Stomach (tissue), 4 donors: ENCODE results near the gene DDIAS.

Experiments used
- EP300 ChIP-seq: sonication (generic); formaldehyde crosslinking; IDR thresholded peaks from one replicate; pipeline ENCODE4 v1.6.1; 2017; ENCODE audit warnings: antibody characterized with exemption
- TF ChIP-seq, protein P1 (sequence below), 7 experiments: fragments of 450-650 bp in 4 of 7; fragments of 200-600 bp in 3 of 7; sonication (generic) in 3 of 7; IDR thresholded peaks; one replicate each; pipeline ENCODE4 v1.5.1; 2016 to 2019; ENCODE audit warnings: antibody characterized with exemption in 7 of 7, control low read depth in 2 of 7, mild to moderate bottlenecking in 1 of 7

GRCh38 chr11:82945682-82946081, 44.1 kb downstream of the DDIAS start:
- no peak for TF ChIP-seq EP300
- TF ChIP-seq, protein P1, sequence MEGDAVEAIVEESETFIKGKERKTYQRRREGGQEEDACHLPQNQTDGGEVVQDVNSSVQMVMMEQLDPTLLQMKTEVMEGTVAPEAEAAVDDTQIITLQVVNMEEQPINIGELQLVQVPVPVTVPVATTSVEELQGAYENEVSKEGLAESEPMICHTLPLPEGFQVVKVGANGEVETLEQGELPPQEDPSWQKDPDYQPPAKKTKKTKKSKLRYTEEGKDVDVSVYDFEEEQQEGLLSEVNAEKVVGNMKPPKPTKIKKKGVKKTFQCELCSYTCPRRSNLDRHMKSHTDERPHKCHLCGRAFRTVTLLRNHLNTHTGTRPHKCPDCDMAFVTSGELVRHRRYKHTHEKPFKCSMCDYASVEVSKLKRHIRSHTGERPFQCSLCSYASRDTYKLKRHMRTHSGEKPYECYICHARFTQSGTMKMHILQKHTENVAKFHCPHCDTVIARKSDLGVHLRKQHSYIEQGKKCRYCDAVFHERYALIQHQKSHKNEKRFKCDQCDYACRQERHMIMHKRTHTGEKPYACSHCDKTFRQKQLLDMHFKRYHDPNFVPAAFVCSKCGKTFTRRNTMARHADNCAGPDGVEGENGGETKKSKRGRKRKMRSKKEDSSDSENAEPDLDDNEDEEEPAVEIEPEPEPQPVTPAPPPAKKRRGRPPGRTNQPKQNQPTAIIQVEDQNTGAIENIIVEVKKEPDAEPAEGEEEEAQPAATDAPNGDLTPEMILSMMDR (IDR thresholded peaks at IDR 0.05) = no peak
